ENCODE data around the gene GRIN3B. TPM values are rescaled to one million over a fixed set of nuclear protein-coding genes. Genes with fewer than 3 reads are reported as not detected.

Gene GRIN3B
- total RNA-seq, 1 experiment from 2014 or later = 0.03 TPM

- peak; percentile 86 for DNase-seq (ENCODE audit: low read depth, low spot score)
- in situ Hi-C loops (cut with HindIII; ENCODE audit: low pct_unique_long_range_greater_than_20kb, low sequenced_read_pairs) = no loop called here
These were observed 15.9 kb upstream of the GRIN3B start, which contains the start of gene WDR18 for GRCh38 chr19:984165-984967. WDR18 (plus strand) TSS chr19:984345; CDS start chr19:984354, 9 bp downstream.

- in situ Hi-C loops (cut with HindIII; ENCODE audit: low pct_unique_long_range_greater_than_20kb, low sequenced_read_pairs) = no loop called here
- no peak for DNase-seq (ENCODE audit: low read depth, low spot score)
These were observed 14.1 kb upstream of the GRIN3B start for GRCh38 chr19:986083-986482.

- no peak for DNase-seq (ENCODE audit: low read depth, low spot score)
These were observed 12.1 kb upstream of the GRIN3B start for GRCh38 chr19:988081-988480.

GRCh38 chr19:988510-988909 is 11.7 kb upstream of the GRIN3B start:
- no peak for DNase-seq (ENCODE audit: low read depth, low spot score)
- in situ Hi-C loops (cut with HindIII; ENCODE audit: low pct_unique_long_range_greater_than_20kb, low sequenced_read_pairs) = no loop called here

More at GRCh38 chr19:988081-988480, 12.1 kb upstream of the GRIN3B start:
- in situ Hi-C loops (cut with HindIII; ENCODE audit: low pct_unique_long_range_greater_than_20kb, low sequenced_read_pairs) = no loop called here

GRCh38 chr19:989381-990081 is 10.7 kb upstream of the GRIN3B start:
- no peak for DNase-seq (ENCODE audit: low read depth, low spot score)
- in situ Hi-C loops (cut with HindIII; ENCODE audit: low pct_unique_long_range_greater_than_20kb, low sequenced_read_pairs) = no loop called here

GRCh38 chr19:990119-990571 is 10.1 kb upstream of the GRIN3B start:
- in situ Hi-C loops (cut with HindIII; ENCODE audit: low pct_unique_long_range_greater_than_20kb, low sequenced_read_pairs) = no loop called here
- no peak for DNase-seq (ENCODE audit: low read depth, low spot score)

- in situ Hi-C loops (cut with HindIII; ENCODE audit: low pct_unique_long_range_greater_than_20kb, low sequenced_read_pairs) = no loop called here
- DNase-seq (ENCODE audit: low read depth, low spot score) = no peak
These were observed 9.5 kb upstream of the GRIN3B start for GRCh38 chr19:990746-991145.

GRCh38 chr19:991174-991931 is 8.9 kb upstream of the GRIN3B start:
- DNase-seq (ENCODE audit: low read depth, low spot score) = peak; percentile 32

GRCh38 chr19:991932-992669 is 8.1 kb upstream of the GRIN3B start:
- DNase-seq (ENCODE audit: low read depth, low spot score) = no peak
- in situ Hi-C loops (cut with HindIII; ENCODE audit: low pct_unique_long_range_greater_than_20kb, low sequenced_read_pairs) = no loop called here

More at GRCh38 chr19:991174-991931, 8.9 kb upstream of the GRIN3B start:
- in situ Hi-C loops (cut with HindIII; ENCODE audit: low pct_unique_long_range_greater_than_20kb, low sequenced_read_pairs) = no loop called here

- DNase-seq (ENCODE audit: low read depth, low spot score) = no peak
- in situ Hi-C loops (cut with HindIII; ENCODE audit: low pct_unique_long_range_greater_than_20kb, low sequenced_read_pairs) = no loop called here
These were observed 7.6 kb upstream of the GRIN3B start for GRCh38 chr19:992670-993055.

GRCh38 chr19:993361-993830 is 6.8 kb upstream of the GRIN3B start:
- in situ Hi-C loops (cut with HindIII; ENCODE audit: low pct_unique_long_range_greater_than_20kb, low sequenced_read_pairs) = no loop called here
- DNase-seq (ENCODE audit: low read depth, low spot score) = no peak

GRCh38 chr19:993831-994393 is 6.3 kb upstream of the GRIN3B start:
- in situ Hi-C loops (cut with HindIII; ENCODE audit: low pct_unique_long_range_greater_than_20kb, low sequenced_read_pairs) = no loop called here
- DNase-seq (ENCODE audit: low read depth, low spot score) = no peak

- in situ Hi-C loops (cut with HindIII; ENCODE audit: low pct_unique_long_range_greater_than_20kb, low sequenced_read_pairs) = no loop called here
- DNase-seq (ENCODE audit: low read depth, low spot score) = no peak
These were observed 5.7 kb upstream of the GRIN3B start for GRCh38 chr19:994516-994915.

- DNase-seq (ENCODE audit: low read depth, low spot score) = no peak
- in situ Hi-C loops (cut with HindIII; ENCODE audit: low pct_unique_long_range_greater_than_20kb, low sequenced_read_pairs) = no loop called here
These were observed 5.0 kb upstream of the GRIN3B start for GRCh38 chr19:995051-995827.

GRCh38 chr19:996051-996838 is 4.0 kb upstream of the GRIN3B start:
- in situ Hi-C loops (cut with HindIII; ENCODE audit: low pct_unique_long_range_greater_than_20kb, low sequenced_read_pairs) = no loop called here
- DNase-seq (ENCODE audit: low read depth, low spot score) = no peak

- in situ Hi-C loops (cut with HindIII; ENCODE audit: low pct_unique_long_range_greater_than_20kb, low sequenced_read_pairs) = no loop called here
- DNase-seq (ENCODE audit: low read depth, low spot score) = no peak
These were observed 2.2 kb upstream of the GRIN3B start for GRCh38 chr19:998064-998463.

Measured in SK-MEL-5 (cell line).